Smooth muscle cell (in vitro differentiated cells): ENCODE results near the gene SIGLEC6. TPM values are rescaled to one million over a fixed set of nuclear protein-coding genes. Genes with fewer than 3 reads are reported as not detected.

Source experiments
- DNase-seq: peaks from one replicate; lab custom pipeline; 2025; ENCODE audit not compliant: unreplicated experiment; lab: John Stamatoyannopoulos, UW
- H2AFZ ChIP-seq: fragments of 200-600 bp; sonication (generic); 2 replicates; pipeline ENCODE4 v1.6.0; 2016; ENCODE audit warnings: antibody characterized with exemption, low read depth, mild to moderate bottlenecking
- H3F3A ChIP-seq: fragments of 200-600 bp; sonication (generic); 2 replicates; pipeline ENCODE4 v1.6.0; 2017; ENCODE audit warnings: antibody characterized with exemption, low read depth
- H3K27ac ChIP-seq: fragments of 200-600 bp; sonication (generic); 2 replicates; pipeline ENCODE4 v1.5.1; 2016; ENCODE audit warnings: low read depth, mild to moderate bottlenecking
- H3K27me3 ChIP-seq: fragments of 200-600 bp; sonication (generic); 2 replicates; pipeline ENCODE4 v1.6.1; 2016; ENCODE audit warnings: low read depth, mild to moderate bottlenecking
- H3K36me3 ChIP-seq: fragments of 200-600 bp; sonication (generic); 2 replicates; pipeline ENCODE4 v1.5.1; 2016; ENCODE audit warnings: low read depth
- H3K4me1 ChIP-seq: fragments of 200-600 bp; sonication (generic); 2 replicates; pipeline ENCODE4 v1.5.1; 2016; ENCODE audit warnings: low read depth
- H3K4me2 ChIP-seq: fragments of 200-600 bp; sonication (generic); 2 replicates; pipeline ENCODE4 v1.6.0; 2016; ENCODE audit warnings: mild to moderate bottlenecking
- H3K4me3 ChIP-seq: fragments of 200-600 bp; sonication (generic); 2 replicates; pipeline ENCODE4 v1.5.1; 2016; ENCODE audit warnings: mild to moderate bottlenecking
- H3K79me2 ChIP-seq: fragments of 200-600 bp; sonication (generic); 2 replicates; pipeline ENCODE4 v1.6.0; 2016; ENCODE audit warnings: low read depth, mild to moderate bottlenecking
- H3K9ac ChIP-seq: fragments of 200-600 bp; sonication (generic); 2 replicates; pipeline ENCODE4 v1.6.0; 2016; ENCODE audit warnings: low read depth
- H3K9me3 ChIP-seq: fragments of 200-600 bp; sonication (generic); replicated peaks from 2 replicates; pipeline ENCODE4 v1.5.1; 2016; ENCODE audit warnings: low read depth
- H4K20me1 ChIP-seq: fragments of 200-600 bp; sonication (generic); 2 replicates; pipeline ENCODE4 v1.6.0; 2016; ENCODE audit warnings: low read depth
- CTCF ChIP-seq: fragments of 200-600 bp; sonication (generic); IDR thresholded peaks from 2 replicates; pipeline ENCODE4 v1.5.1; 2017; ENCODE audit warnings: borderline replicate concordance, mild to moderate bottlenecking, antibody characterized with exemption; ENCODE audit not compliant: insufficient read depth, poor library complexity, severe bottlenecking
- WGBS: methylation state at CpG from one replicate; pipeline ENCODE4 v1.1.7; 2016; ENCODE audit warnings: low lambda C conversion rate; 5-methylcytosine and 5-hydroxymethylcytosine counted together
- polyA plus RNA-seq: library from polyadenylated mRNA; unstranded; fragments of >200 nt; fragmentation: Nextera tagmentation; extraction: Ambion mirVana; gene quantifications from 2 replicates; pipeline ENCODE4 v1.2.1, GENCODE V29; 2016
- total RNA-seq: library from RNA; depleted of rRNA; stranded (reverse); fragments of >200 nt; gene quantifications from 2 replicates; pipeline ENCODE4 v1.2.3, GENCODE V29; 2014

SIGLEC6 gene
- total and polyA plus RNA-seq, 2 experiments from 2014 or later = 2.0 TPM; not detected in 1

DNA sequence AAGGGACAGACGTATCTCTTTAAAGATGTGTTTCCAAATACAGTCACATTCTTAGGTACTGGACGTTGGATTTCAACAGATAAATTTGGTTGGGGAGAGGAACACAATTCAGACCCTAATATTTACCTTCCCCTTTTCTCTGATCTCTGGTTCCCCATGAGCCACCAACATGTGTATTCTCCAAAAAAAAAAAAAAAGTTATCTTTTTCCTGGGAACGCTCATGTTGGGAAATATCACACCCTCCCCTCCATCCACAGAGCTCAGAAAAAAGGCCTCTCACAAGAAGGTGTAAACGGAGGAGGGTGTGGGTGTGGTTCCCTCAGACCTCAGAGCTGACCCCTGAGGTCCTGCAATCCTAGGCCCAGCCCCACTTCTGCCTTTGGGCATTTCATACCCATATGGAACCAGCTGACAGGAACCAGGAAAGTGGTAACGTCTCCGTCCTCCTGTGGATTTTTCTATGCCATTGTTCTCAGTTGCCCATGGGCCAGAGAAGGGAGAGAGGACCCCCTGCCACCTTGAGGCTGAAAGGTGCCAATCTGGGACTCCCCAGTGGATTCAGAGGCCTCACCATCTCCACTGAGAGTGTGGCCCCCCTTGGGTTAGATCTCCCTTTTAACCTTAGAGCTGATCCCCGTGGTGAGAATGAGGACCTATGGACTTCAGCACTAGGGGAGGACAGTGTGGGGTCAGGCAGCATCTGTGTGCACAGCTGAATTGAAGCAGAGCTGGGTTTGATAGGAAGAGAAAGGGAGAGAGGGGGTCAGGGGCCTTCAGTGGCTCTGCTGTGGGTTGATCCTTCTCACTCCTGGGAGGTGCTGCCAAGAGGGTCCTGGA, 21.4 kb downstream of the SIGLEC6 start:
- no peak overlapping the region for H3K4me3 ChIP-seq
- H3K27ac ChIP-seq = no peak overlapping the region
- H3K4me1 ChIP-seq = no peaks in the 10 kb centered on the region
- H3K4me2 ChIP-seq = no peak overlapping the region
- no peaks in the 10 kb centered on the region for H3K36me3 ChIP-seq
- no peak for TF ChIP-seq CTCF
- DNase-seq = no peak
- no peak overlapping the region for H2AFZ ChIP-seq
- H3K9ac ChIP-seq = no peak overlapping the region
- WGBS = 64% methylated on average over 7 of the region's 7 CpGs
- no peaks in the 10 kb centered on the region for H3K79me2 ChIP-seq
- H3K9me3 ChIP-seq = peaks cover 3% of the 10 kb centered on the region
- no peaks in the 10 kb centered on the region for H4K20me1 ChIP-seq
- H3K27me3 ChIP-seq = no peaks in the 10 kb centered on the region
- no peaks in the 10 kb centered on the region for H3F3A ChIP-seq

- Histone ChIP-seq H2AFZ (no peak overlapping the region), H3K9me3 (peaks cover 3% of the 10 kb centered on the region), H3K79me2 (no peaks in the 10 kb centered on the region), H3K4me3 (no peak overlapping the region), H3K9ac (no peak overlapping the region), H3K36me3 (no peaks in the 10 kb centered on the region), H3K27me3 (no peaks in the 10 kb centered on the region), H3F3A (no peaks in the 10 kb centered on the region), H3K4me2 (no peak overlapping the region), H3K27ac (no peak overlapping the region), H4K20me1 (no peaks in the 10 kb centered on the region), H3K4me1 (no peaks in the 10 kb centered on the region)
- WGBS = 40% methylated on average over 3 of the region's 3 CpGs
- no peak for TF ChIP-seq CTCF
- no peak for DNase-seq
Measured at GRCh38 chr19:51508059-51508733, 23.3 kb downstream of the SIGLEC6 start.

- H3K4me2 ChIP-seq = no peak overlapping the region
- DNase-seq = no peak
Measured at GRCh38 chr19:51507640-51508058, 23.8 kb downstream of the SIGLEC6 start.

More at GRCh38 chr19:51507640-51508058, 23.8 kb downstream of the SIGLEC6 start:
- no peak overlapping the region for H3K4me3 ChIP-seq
- no peak for TF ChIP-seq CTCF
- H3K9ac ChIP-seq = no peak overlapping the region
- no peaks in the 10 kb centered on the region for H3K27me3 ChIP-seq
- H3K9me3 ChIP-seq = peaks cover 3% of the 10 kb centered on the region
- no peaks in the 10 kb centered on the region for H3K79me2 ChIP-seq
- no peaks in the 10 kb centered on the region for H3K36me3 ChIP-seq
- H3K4me1 ChIP-seq = no peaks in the 10 kb centered on the region
- no peaks in the 10 kb centered on the region for H3F3A ChIP-seq
- no peaks in the 10 kb centered on the region for H4K20me1 ChIP-seq
- no peak overlapping the region for H3K27ac ChIP-seq
- no peak overlapping the region for H2AFZ ChIP-seq
- WGBS = 69% methylated on average over 6 of the region's 6 CpGs
